IMR-90 (cell line): Measurements from ENCODE around the gene OXA1L.

Experiments
- CTCF ChIP-seq: conservative IDR thresholded peaks from 2 replicates; pipeline ENCODE4 v1.5.1; 2012; ENCODE audit warnings: mild to moderate bottlenecking, low read depth, low read length, improper control_type of control experiment
- MXI1 ChIP-seq: IDR thresholded peaks from 2 replicates; pipeline ENCODE4 v1.6.1; 2012; ENCODE audit warnings: low read depth, mild to moderate bottlenecking, low read length, moderate library complexity, borderline replicate concordance
- POLR2A ChIP-seq: IDR thresholded peaks from 2 replicates; pipeline ENCODE4 v1.6.1; 2012; ENCODE audit warnings: mild to moderate bottlenecking, low read depth, low read length
- RAD21 ChIP-seq: IDR thresholded peaks from 2 replicates; pipeline ENCODE4 v1.6.1; 2012; ENCODE audit warnings: low read length, improper control_type of control experiment
- RFX5 ChIP-seq: IDR thresholded peaks from 2 replicates; pipeline ENCODE4 v1.8.0; 2012; ENCODE audit warnings: low read depth, mild to moderate bottlenecking, low read length, moderate library complexity
- SMC3 ChIP-seq: fragments of 150-350 bp; IDR thresholded peaks from 2 replicates; pipeline ENCODE4 v1.6.1; 2016; ENCODE audit warnings: low read depth, mild to moderate bottlenecking, antibody characterized with exemption, low read length, moderate library complexity
- USF2 ChIP-seq: fragments of 150-350 bp; IDR thresholded peaks from 2 replicates; pipeline ENCODE4 v1.6.1; 2017; ENCODE audit warnings: mild to moderate bottlenecking, antibody characterized with exemption, low read length, low read depth

GRCh38 chr14:22813145-22813544 is 46.7 kb downstream of the OXA1L start:
- TF ChIP-seq POLR2A (no peak), RAD21 (no peak), CTCF (no peak), USF2 (no peak), SMC3 (no peak), RFX5 (no peak), MXI1 (no peak)
